ENCODE results near the gene SUB1.
"Not testable (repeated sequence)": the region's sequence is repeated elsewhere in the genome, so short reads cannot be mapped to it uniquely, and the experiment has no call there.

The SUB1 gene

GRCh38 chr5:32551865-32552264 lies 33.5 kb upstream of the SUB1 start:
- no peaks in the 10 kb centered on the region for H3K36me3 ChIP-seq (ENCODE audit: insufficient read depth, low read length)
- H3K4me2 ChIP-seq (ENCODE audit: low read length), result no peak overlapping the region
- H3K9ac ChIP-seq (ENCODE audit: low read depth, low read length), result no peak overlapping the region
- no peaks in the 10 kb centered on the region for H3K9me3 ChIP-seq (replicated peaks; ENCODE audit: low read length)
- no peaks in the 10 kb centered on the region for H3K4me1 ChIP-seq (ENCODE audit: control insufficient read depth, insufficient read depth, low read length)
- no peak overlapping the region for H3K4me3 ChIP-seq (ENCODE audit: low read length)
- H3K27me3 ChIP-seq (ENCODE audit: control insufficient read depth, insufficient read depth, low read length), result no peaks in the 10 kb centered on the region

GRCh38 chr5:32552491-32552890 lies 32.9 kb upstream of the SUB1 start:
- H3K36me3 ChIP-seq (ENCODE audit: insufficient read depth, low read length); H3K27me3 ChIP-seq (ENCODE audit: control insufficient read depth, insufficient read depth, low read length); H3K4me3 ChIP-seq (ENCODE audit: low read length): not testable (repeated sequence)

GRCh38 chr5:32552936-32553335 lies 32.4 kb upstream of the SUB1 start:
- Histone ChIP-seq H3K4me2 (ENCODE audit: low read length) (no peak overlapping the region), H3K9ac (ENCODE audit: low read depth, low read length) (no peak overlapping the region), H3K4me3 (ENCODE audit: low read length) (no peak overlapping the region), H3K36me3 (ENCODE audit: insufficient read depth, low read length) (no peaks in the 10 kb centered on the region), H3K9me3 (replicated peaks; ENCODE audit: low read length) (no peaks in the 10 kb centered on the region), H3K4me1 (ENCODE audit: control insufficient read depth, insufficient read depth, low read length) (no peaks in the 10 kb centered on the region), H3K27me3 (ENCODE audit: control insufficient read depth, insufficient read depth, low read length) (no peaks in the 10 kb centered on the region)

More at GRCh38 chr5:32552491-32552890, 32.9 kb upstream of the SUB1 start:
- H3K4me2 ChIP-seq (ENCODE audit: low read length); H3K9me3 ChIP-seq (replicated peaks; ENCODE audit: low read length); H3K4me1 ChIP-seq (ENCODE audit: control insufficient read depth, insufficient read depth, low read length); H3K9ac ChIP-seq (ENCODE audit: low read depth, low read length): not testable (repeated sequence)

DNA sequence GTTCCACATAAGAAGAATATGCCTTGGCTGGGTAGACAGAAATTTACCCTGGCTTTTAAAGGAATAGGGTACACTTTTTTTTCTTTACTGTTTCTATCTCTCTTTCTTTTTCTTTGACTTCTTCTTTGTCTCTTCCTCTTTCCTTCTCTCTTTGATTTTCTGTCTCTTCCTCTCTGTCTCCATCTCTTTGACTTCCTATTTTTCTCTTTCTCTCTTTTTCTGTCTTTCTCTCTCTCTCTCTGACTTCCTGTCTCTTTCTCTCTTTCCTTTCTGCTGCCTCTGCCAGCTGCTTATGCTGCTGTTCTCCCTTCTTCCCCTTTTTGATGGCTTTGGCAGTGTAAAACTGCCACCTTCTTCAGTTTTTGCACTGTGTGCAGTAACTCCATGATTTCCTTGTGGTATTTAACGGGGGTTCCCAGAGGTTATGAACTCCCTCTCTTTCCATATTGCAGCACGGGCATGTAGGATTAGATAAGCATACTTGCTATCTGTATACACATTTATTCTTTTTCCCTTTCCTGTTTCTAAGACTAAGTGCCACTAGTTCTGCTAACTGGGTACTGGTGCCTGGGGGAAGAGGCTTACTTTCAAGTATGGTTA lies 31.1 kb upstream of the SUB1 start:
- H3K9ac ChIP-seq (ENCODE audit: low read depth, low read length); H3K4me1 ChIP-seq (ENCODE audit: control insufficient read depth, insufficient read depth, low read length); H3K4me3 ChIP-seq (ENCODE audit: low read length); H3K9me3 ChIP-seq (replicated peaks; ENCODE audit: low read length); H3K27me3 ChIP-seq (ENCODE audit: control insufficient read depth, insufficient read depth, low read length); H3K4me2 ChIP-seq (ENCODE audit: low read length); H3K36me3 ChIP-seq (ENCODE audit: insufficient read depth, low read length): not testable (repeated sequence)

GRCh38 chr5:32556543-32556942 lies 28.8 kb upstream of the SUB1 start:
- H3K4me3 ChIP-seq (ENCODE audit: low read length); H3K9ac ChIP-seq (ENCODE audit: low read depth, low read length); H3K4me1 ChIP-seq (ENCODE audit: control insufficient read depth, insufficient read depth, low read length); H3K4me2 ChIP-seq (ENCODE audit: low read length); H3K36me3 ChIP-seq (ENCODE audit: insufficient read depth, low read length); H3K27me3 ChIP-seq (ENCODE audit: control insufficient read depth, insufficient read depth, low read length); H3K9me3 ChIP-seq (replicated peaks; ENCODE audit: low read length): not testable (repeated sequence)

GRCh38 chr5:32559411-32559810 lies 25.9 kb upstream of the SUB1 start:
- no peaks in the 10 kb centered on the region for H3K9me3 ChIP-seq (replicated peaks; ENCODE audit: low read length)
- no peak overlapping the region for H3K9ac ChIP-seq (ENCODE audit: low read depth, low read length)
- no peaks in the 10 kb centered on the region for H3K36me3 ChIP-seq (ENCODE audit: insufficient read depth, low read length)
- H3K4me2 ChIP-seq (ENCODE audit: low read length), result no peak overlapping the region
- H3K27me3 ChIP-seq (ENCODE audit: control insufficient read depth, insufficient read depth, low read length), result no peaks in the 10 kb centered on the region
- no peak overlapping the region for H3K4me3 ChIP-seq (ENCODE audit: low read length)
- H3K4me1 ChIP-seq (ENCODE audit: control insufficient read depth, insufficient read depth, low read length), result no peaks in the 10 kb centered on the region

- Histone ChIP-seq H3K36me3 (ENCODE audit: insufficient read depth, low read length) (no peaks in the 10 kb centered on the region), H3K4me3 (ENCODE audit: low read length) (no peak overlapping the region), H3K9me3 (replicated peaks; ENCODE audit: low read length) (no peaks in the 10 kb centered on the region), H3K9ac (ENCODE audit: low read depth, low read length) (no peak overlapping the region), H3K4me2 (ENCODE audit: low read length) (no peak overlapping the region), H3K27me3 (ENCODE audit: control insufficient read depth, insufficient read depth, low read length) (no peaks in the 10 kb centered on the region), H3K4me1 (ENCODE audit: control insufficient read depth, insufficient read depth, low read length) (no peaks in the 10 kb centered on the region)
Measured at GRCh38 chr5:32559921-32560320, 25.4 kb upstream of the SUB1 start.

GRCh38 chr5:32562056-32562455 lies 23.3 kb upstream of the SUB1 start:
- no peak overlapping the region for H3K4me2 ChIP-seq (ENCODE audit: low read length)
- no peaks in the 10 kb centered on the region for H3K27me3 ChIP-seq (ENCODE audit: control insufficient read depth, insufficient read depth, low read length)
- no peaks in the 10 kb centered on the region for H3K36me3 ChIP-seq (ENCODE audit: insufficient read depth, low read length)
- H3K4me3 ChIP-seq (ENCODE audit: low read length), result no peak overlapping the region
- H3K9me3 ChIP-seq (replicated peaks; ENCODE audit: low read length), result no peaks in the 10 kb centered on the region
- no peaks in the 10 kb centered on the region for H3K4me1 ChIP-seq (ENCODE audit: control insufficient read depth, insufficient read depth, low read length)
- no peak overlapping the region for H3K9ac ChIP-seq (ENCODE audit: low read depth, low read length)

DNA sequence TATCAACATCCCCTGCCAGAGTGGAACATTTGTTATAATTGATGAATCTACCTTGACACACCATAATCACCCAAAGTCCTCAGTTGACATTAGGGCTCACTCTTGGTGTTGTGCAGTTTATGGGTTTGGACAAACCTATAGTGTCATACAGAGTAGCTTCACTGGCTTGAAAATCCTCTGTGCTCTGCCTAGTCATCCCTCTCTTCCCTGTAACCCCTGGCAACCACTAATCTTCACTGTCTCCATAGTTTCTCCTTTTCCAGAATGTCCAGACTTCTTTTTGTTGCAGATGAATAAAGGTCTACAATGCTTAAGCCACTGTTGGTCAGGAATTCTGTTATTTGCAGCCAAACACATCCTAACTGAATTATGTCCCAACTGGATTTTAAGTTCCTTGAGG lies 22.5 kb upstream of the SUB1 start:
- H3K27me3 ChIP-seq (ENCODE audit: control insufficient read depth, insufficient read depth, low read length), result no peaks in the 10 kb centered on the region
- no peaks in the 10 kb centered on the region for H3K9me3 ChIP-seq (replicated peaks; ENCODE audit: low read length)
- H3K4me3 ChIP-seq (ENCODE audit: low read length), result no peak overlapping the region
- H3K4me2 ChIP-seq (ENCODE audit: low read length), result no peak overlapping the region
- H3K4me1 ChIP-seq (ENCODE audit: control insufficient read depth, insufficient read depth, low read length), result no peaks in the 10 kb centered on the region
- no peak overlapping the region for H3K9ac ChIP-seq (ENCODE audit: low read depth, low read length)
- H3K36me3 ChIP-seq (ENCODE audit: insufficient read depth, low read length), result no peaks in the 10 kb centered on the region

- Histone ChIP-seq H3K9ac (ENCODE audit: low read depth, low read length) (no peak overlapping the region), H3K36me3 (ENCODE audit: insufficient read depth, low read length) (no peaks in the 10 kb centered on the region), H3K9me3 (replicated peaks; ENCODE audit: low read length) (no peaks in the 10 kb centered on the region), H3K4me1 (ENCODE audit: control insufficient read depth, insufficient read depth, low read length) (no peaks in the 10 kb centered on the region), H3K4me3 (ENCODE audit: low read length) (no peak overlapping the region), H3K27me3 (ENCODE audit: control insufficient read depth, insufficient read depth, low read length) (no peaks in the 10 kb centered on the region), H3K4me2 (ENCODE audit: low read length) (no peak overlapping the region)
Measured at GRCh38 chr5:32563614-32564013, 21.7 kb upstream of the SUB1 start.

GRCh38 chr5:32565145-32565544 lies 20.2 kb upstream of the SUB1 start:
- H3K9me3 ChIP-seq (replicated peaks; ENCODE audit: low read length), result no peaks in the 10 kb centered on the region
- no peak overlapping the region for H3K4me2 ChIP-seq (ENCODE audit: low read length)
- H3K36me3 ChIP-seq (ENCODE audit: insufficient read depth, low read length), result no peaks in the 10 kb centered on the region
- no peaks in the 10 kb centered on the region for H3K27me3 ChIP-seq (ENCODE audit: control insufficient read depth, insufficient read depth, low read length)
- no peaks in the 10 kb centered on the region for H3K4me1 ChIP-seq (ENCODE audit: control insufficient read depth, insufficient read depth, low read length)
- no peak overlapping the region for H3K4me3 ChIP-seq (ENCODE audit: low read length)
- H3K9ac ChIP-seq (ENCODE audit: low read depth, low read length), result no peak overlapping the region

DNA sequence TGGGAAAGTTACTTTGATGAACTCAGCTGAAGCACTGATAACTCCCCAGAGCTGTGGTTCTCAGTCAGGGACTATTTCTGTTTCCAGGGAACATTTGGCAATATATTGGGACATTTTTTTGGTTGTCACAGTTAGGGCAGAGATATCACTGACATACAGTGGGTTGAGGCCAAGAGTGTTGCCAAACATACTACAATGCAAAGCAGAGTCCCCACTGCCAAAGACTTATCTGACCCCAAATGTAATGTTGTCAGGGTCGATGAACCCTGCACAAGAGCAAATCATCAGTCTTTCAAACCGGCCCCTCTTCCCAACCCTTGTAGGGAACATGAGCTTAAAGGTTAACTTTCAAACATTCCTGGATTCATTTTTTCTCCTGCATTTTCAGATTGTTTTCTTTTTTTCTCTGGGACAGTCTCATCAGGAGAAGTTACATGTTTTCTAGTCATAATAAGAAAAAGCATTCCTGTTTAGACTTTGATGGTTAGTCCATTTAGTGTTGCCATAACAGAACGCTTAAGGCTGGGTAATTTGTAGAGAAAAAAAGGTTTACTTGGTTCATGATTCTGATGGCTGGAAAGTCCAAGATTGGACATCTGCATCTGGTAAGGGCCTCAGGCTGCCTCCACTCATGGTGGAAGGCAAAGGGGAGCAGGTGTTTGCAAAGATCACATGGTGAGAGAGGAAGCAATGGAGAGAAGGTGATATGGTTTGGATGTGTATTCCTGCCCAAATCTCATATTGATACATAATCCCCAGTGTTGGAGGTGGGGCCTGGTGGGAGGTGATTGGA lies 18.8 kb upstream of the SUB1 start:
- H3K27me3 ChIP-seq (ENCODE audit: control insufficient read depth, insufficient read depth, low read length), result no peaks in the 10 kb centered on the region
- H3K4me3 ChIP-seq (ENCODE audit: low read length), result no peak overlapping the region
- no peaks in the 10 kb centered on the region for H3K36me3 ChIP-seq (ENCODE audit: insufficient read depth, low read length)
- no peaks in the 10 kb centered on the region for H3K9me3 ChIP-seq (replicated peaks; ENCODE audit: low read length)
- no peaks in the 10 kb centered on the region for H3K4me1 ChIP-seq (ENCODE audit: control insufficient read depth, insufficient read depth, low read length)
- H3K4me2 ChIP-seq (ENCODE audit: low read length), result no peak overlapping the region
- H3K9ac ChIP-seq (ENCODE audit: low read depth, low read length), result no peak overlapping the region

Data from skeletal muscle satellite cell (primary cell).